Activated CD8-positive, alpha-beta memory T cell treated with anti-CD3 and anti-CD28 coated beads, Interleukin-2, amount 10 ng/mL, durations not matched to agents 7 days and 5 days (primary cell): Measurements from ENCODE around the gene PRDM15. TPM values are rescaled to one million over a fixed set of nuclear protein-coding genes. Genes with fewer than 3 reads are reported as not detected.

ENCODE experiments used
- ATAC-seq: fragments of 150-1000 bp; cut with Tn5 transposase; one replicate; pipeline ENCODE4 v1.10.0; 2021; ENCODE audit warnings: moderate library complexity
- CTCF ChIA-PET: fragments of 350-600 bp; sonication (Branson Sonifier 250); formaldehyde crosslinking; loops from one replicate; lab custom pipeline; 2021; ENCODE audit warnings: antibody characterized with exemption; lab: Charles Lee
- DNase-seq: peaks from one replicate; pipeline ENCODE4 v3.0.0-alpha.2; 2020
- H3K27ac Mint-ChIP-seq: one replicate; pipeline ENCODE4 v1.8.0; 2021; ENCODE audit warnings: mild to moderate bottlenecking, mixed read lengths
- H3K27me3 Mint-ChIP-seq: one replicate; pipeline ENCODE4 v1.8.0; 2021; ENCODE audit warnings: mixed read lengths
- H3K36me3 Mint-ChIP-seq: one replicate; pipeline ENCODE4 v1.8.0; 2021; ENCODE audit warnings: mild to moderate bottlenecking, mixed read lengths
- H3K4me1 Mint-ChIP-seq: one replicate; pipeline ENCODE4 v1.8.0; 2021; ENCODE audit warnings: mixed read lengths
- H3K4me3 Mint-ChIP-seq: one replicate; pipeline ENCODE4 v1.8.0; 2021; ENCODE audit warnings: mild to moderate bottlenecking, moderate library complexity, mixed read lengths
- H3K9me3 Mint-ChIP-seq: one replicate; pipeline ENCODE4 v1.8.0; 2022; ENCODE audit warnings: low read depth, mixed read lengths
- total RNA-seq, 2 experiments: library from RNA; stranded (reverse); gene quantifications; one replicate each; pipeline ENCODE4 v1.2.3, GENCODE V29; 2021

PRDM15 gene
- total RNA-seq, 2 experiments from 2014 or later = 10.8 to 13.4 TPM

DNA sequence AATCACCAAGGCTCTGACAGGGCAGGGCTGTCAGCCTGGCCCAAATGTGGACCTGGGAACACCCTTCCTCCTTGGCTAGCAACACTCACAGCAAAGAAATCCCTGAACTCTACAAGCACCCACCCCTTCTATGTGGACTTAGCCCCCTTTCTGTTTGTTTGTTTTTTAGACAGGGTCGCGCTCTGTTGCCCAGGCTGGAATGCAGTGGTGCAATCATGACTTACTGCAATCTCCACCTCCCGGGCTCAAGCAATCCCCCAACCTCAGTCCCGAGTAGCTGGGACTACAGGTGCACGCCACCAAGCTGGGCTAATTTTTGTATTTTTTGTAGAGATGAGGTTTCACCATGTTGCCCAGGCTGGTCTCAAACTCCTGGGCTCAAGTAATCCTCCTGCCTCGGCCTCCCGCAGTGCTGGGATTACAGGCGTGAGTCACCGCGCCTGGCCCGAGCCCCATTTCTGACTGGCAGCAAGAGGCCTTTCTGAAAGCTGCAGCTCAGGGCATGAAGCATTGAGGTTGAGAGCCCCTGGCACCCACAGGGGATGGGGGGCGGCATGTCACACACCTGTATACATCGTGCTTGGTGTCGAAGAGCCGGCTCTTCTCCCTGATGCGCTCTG is 128.5 kb downstream of the PRDM15 start:
- Mint-ChIP-seq H3K9me3 (no peaks in the 10 kb centered on the region), H3K27me3 (no peaks in the 10 kb centered on the region), H3K27ac (no peak overlapping the region), H3K4me1 (no peaks in the 10 kb centered on the region), H3K36me3 (no peaks in the 10 kb centered on the region), H3K4me3 (no peak overlapping the region)
- ATAC-seq (no peak), DNase-seq (no peak)
- CTCF ChIA-PET = no interaction called here

DNA sequence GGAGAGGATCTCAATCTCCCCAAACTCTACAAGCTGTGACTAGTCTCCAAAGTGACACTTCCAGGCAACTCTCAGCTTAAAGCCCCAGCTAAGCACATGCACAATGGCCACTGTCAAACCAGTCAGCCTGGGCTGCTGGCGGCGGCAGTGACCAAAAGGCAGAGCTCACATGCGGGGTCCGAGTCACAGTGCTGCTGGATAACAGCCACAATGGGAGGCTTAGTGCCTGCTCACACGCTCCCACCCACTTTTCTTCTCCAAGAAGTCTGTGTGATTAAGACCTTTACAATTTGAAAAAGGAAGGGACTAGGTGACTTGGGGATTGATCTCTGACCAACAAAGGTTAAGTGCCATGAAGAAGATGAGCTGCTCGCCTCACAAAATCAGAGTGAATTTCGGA is 129.1 kb downstream of the PRDM15 start:
- no peaks in the 10 kb centered on the region for H3K27me3 Mint-ChIP-seq
- CTCF ChIA-PET = no interaction called here
- no peak for DNase-seq
- no peaks in the 10 kb centered on the region for H3K36me3 Mint-ChIP-seq
- no peak overlapping the region for H3K27ac Mint-ChIP-seq
- no peak for ATAC-seq
- H3K9me3 Mint-ChIP-seq = no peaks in the 10 kb centered on the region
- no peaks in the 10 kb centered on the region for H3K4me1 Mint-ChIP-seq
- H3K4me3 Mint-ChIP-seq = no peak overlapping the region

DNA sequence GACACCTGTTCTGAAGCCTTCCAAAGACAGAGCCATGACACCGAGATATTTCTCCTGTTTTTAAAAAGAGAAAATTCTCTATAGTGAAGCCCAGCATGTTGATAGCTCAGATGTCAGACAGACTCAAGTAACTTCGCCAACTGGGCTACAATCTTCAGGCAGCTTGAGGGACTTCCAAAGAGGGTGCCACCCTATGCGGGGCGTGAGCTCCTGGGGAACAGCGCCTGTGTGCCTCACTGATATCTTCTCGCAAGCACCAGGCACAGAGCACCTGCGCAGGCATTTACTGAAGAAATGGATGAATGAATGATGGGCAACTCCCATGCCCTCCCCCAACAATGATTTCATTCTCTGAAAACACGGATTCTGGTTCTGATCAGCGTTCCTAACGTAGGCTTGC is 129.9 kb downstream of the PRDM15 start:
- no peaks in the 10 kb centered on the region for H3K36me3 Mint-ChIP-seq
- no peak overlapping the region for H3K4me3 Mint-ChIP-seq
- DNase-seq (no peak), ATAC-seq (no peak)
- CTCF ChIA-PET = no interaction called here
- no peak overlapping the region for H3K27ac Mint-ChIP-seq
- no peaks in the 10 kb centered on the region for H3K27me3 Mint-ChIP-seq
- H3K4me1 Mint-ChIP-seq = no peaks in the 10 kb centered on the region
- no peaks in the 10 kb centered on the region for H3K9me3 Mint-ChIP-seq

Other genes starting within 250 kb of the PRDM15 start
- not detected for gene RIPK4, start 112.3 kb downstream of the PRDM15 start, total RNA-seq
- gene C2CD2, start 74.7 kb upstream of the PRDM15 start, total RNA-seq = 10 to 100 TPM in 1 of 2 experiments, 1 to 10 TPM in 1; 6.4 to 10.7 TPM
- 10 to 100 TPM; 14.2 to 16.3 TPM for gene ZBTB21, start 131.0 kb upstream of the PRDM15 start, total RNA-seq
- gene UMODL1, start 192.0 kb upstream of the PRDM15 start, total RNA-seq = under 1 TPM in 1 of 2 experiments, not detected in 1; 0.05 TPM